ENCODE measurements around the gene PRDM7. TPM values are rescaled to one million over a fixed set of nuclear protein-coding genes. Genes with fewer than 3 reads are reported as not detected.

The PRDM7 gene
- total and polyA plus RNA-seq, 9 of the 15 experiments (the other 6 are each of a cell fraction or from before 2014, with no cell fraction given), result not detected

DNA sequence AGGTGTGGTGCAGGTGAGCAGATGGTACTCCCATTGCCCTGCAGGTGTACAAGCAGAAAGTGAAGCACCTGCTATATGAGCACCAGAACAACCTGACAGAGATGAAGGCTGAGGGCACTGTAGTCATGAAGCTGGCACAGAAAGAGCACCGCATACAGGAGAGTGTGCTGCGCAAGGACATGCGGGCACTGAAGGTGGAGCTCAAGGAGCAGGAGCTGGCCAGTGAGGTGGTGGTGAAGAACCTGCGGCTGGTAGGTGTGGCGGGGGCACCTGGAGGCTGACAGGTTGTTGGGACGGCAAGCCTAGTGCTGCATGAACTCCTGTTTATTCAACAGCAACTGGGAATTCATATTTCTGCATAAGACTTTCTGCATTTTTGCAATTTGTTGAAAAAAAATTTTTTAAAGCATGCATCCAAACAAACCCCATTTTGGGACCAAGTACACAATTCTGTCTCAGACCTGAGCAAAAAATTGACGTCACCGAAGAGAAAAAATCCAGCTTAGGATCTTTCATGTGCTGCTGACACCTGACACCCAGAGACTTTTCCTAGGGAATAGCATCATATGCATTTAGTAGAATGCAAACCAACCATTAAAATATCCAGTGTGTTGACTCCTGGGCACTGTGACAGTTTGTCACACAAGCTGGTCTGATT is 44.3 kb downstream of the PRDM7 start:
- peaks cover 5% of the 10 kb centered on the region for H3K9me1 ChIP-seq (ENCODE audit: control insufficient read depth, insufficient read depth, low read length)
- TF ChIP-seq ZNF134 (CRISPR knock-in tag; conservative IDR thresholded peaks at IDR 0.05), result no peak
- TF ChIP-seq ATF7 (IDR thresholded peaks at IDR 0.05), result no peak
- no peak for TF ChIP-seq HDAC3 (IDR thresholded peaks at IDR 0.05; ENCODE audit: borderline replicate concordance, partially characterized antibody)
- no peak for TF ChIP-seq PHB (CRISPR knock-in tag; IDR thresholded peaks at IDR 0.05)
- no peak for TF ChIP-seq KDM5B (IDR thresholded peaks at IDR 0.05; ENCODE audit: insufficient replicate concordance, low read depth, low read length)
- TF ChIP-seq EP300 (IDR thresholded peaks at IDR 0.05; ENCODE audit: low read length), result no peak
- TF ChIP-seq SNAPC5 (CRISPR knock-in tag; IDR thresholded peaks at IDR 0.05), result no peak
- TF ChIP-seq IRF9 (tag; IDR thresholded peaks at IDR 0.05), result no peak
- TF ChIP-seq RB1 (IDR thresholded peaks at IDR 0.05; ENCODE audit: low read depth), result no peak
- no peak for TF ChIP-seq SIRT6 (IDR thresholded peaks at IDR 0.05; ENCODE audit: low read depth, low read length)
- no peak for TF ChIP-seq MLX (CRISPR knock-in tag; conservative IDR thresholded peaks at IDR 0.05)
- TF ChIP-seq ELF1 (tag; IDR thresholded peaks at IDR 0.05), result no peak
- TF ChIP-seq ELK3 (CRISPR knock-in tag; IDR thresholded peaks at IDR 0.05), result no peak
- no peak for TF ChIP-seq SRSF1 (IDR thresholded peaks at IDR 0.05; ENCODE audit: low read depth, low read length)
- TF ChIP-seq, protein P1, sequence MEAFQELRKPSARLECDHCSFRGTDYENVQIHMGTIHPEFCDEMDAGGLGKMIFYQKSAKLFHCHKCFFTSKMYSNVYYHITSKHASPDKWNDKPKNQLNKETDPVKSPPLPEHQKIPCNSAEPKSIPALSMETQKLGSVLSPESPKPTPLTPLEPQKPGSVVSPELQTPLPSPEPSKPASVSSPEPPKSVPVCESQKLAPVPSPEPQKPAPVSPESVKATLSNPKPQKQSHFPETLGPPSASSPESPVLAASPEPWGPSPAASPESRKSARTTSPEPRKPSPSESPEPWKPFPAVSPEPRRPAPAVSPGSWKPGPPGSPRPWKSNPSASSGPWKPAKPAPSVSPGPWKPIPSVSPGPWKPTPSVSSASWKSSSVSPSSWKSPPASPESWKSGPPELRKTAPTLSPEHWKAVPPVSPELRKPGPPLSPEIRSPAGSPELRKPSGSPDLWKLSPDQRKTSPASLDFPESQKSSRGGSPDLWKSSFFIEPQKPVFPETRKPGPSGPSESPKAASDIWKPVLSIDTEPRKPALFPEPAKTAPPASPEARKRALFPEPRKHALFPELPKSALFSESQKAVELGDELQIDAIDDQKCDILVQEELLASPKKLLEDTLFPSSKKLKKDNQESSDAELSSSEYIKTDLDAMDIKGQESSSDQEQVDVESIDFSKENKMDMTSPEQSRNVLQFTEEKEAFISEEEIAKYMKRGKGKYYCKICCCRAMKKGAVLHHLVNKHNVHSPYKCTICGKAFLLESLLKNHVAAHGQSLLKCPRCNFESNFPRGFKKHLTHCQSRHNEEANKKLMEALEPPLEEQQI (IDR thresholded peaks at IDR 0.05), result no peak
- TF ChIP-seq ZNF431 (CRISPR knock-in tag; IDR thresholded peaks at IDR 0.05), result no peak
- no peak for TF ChIP-seq ZNF316 (IDR thresholded peaks at IDR 0.05)
- TF ChIP-seq KDM4B (IDR thresholded peaks at IDR 0.05; ENCODE audit: borderline replicate concordance in 2 of 2, low read depth in 1 of 2), result no peak

More for the DNA sequence above, 44.3 kb downstream of the PRDM7 start:
- H3K4me1 ChIP-seq (replicated peaks in 1 of 2; ENCODE audit: control insufficient read depth in 2 of 2, insufficient read depth in 2 of 2, low read length in 2 of 2), result no peaks in the 10 kb centered on the region
- ChIA-PET CTCF (ENCODE audit: low intra/inter-chr PET ratio) (interaction anchor here (0.6 kb wide), 1 partner anchor 459 kb away, joined by 3 read pairs; no protein-coding TSS in a partner anchor), POLR2A (interaction anchor here (0.6 to 1.5 kb wide), 6 partner anchors 9 to 313 kb away, joined by 3 to 5 read pairs (median 3); no protein-coding TSS in a partner anchor)
- no peak overlapping the region for H3K27ac ChIP-seq (ENCODE audit: extremely low read depth, low read depth, low read length)
- H3K4me3 ChIP-seq, result no peak overlapping the region
- FAIRE-seq (no peak), ATAC-seq (no peak), DNase-seq (ENCODE audit: extremely low read depth in 1 of 4, low spot score in 3 of 4) (no peak)
- BruUV-seq (replicated peaks), result no TSS peak
- 93% methylated on average over 8 of the region's 8 CpGs for WGBS (ENCODE audit: insufficient coverage, low coverage, missing lambda C conversion rate)
- H2AFZ ChIP-seq (ENCODE audit: low read depth, low read length), result no peak overlapping the region
- in situ Hi-C loops (cut with MboI) (no loop called here), intact Hi-C loops (cut with micrococcal nuclease) (no loop called here)
- no peak overlapping the region for H3K9ac ChIP-seq (ENCODE audit: insufficient read depth in 1 of 2, low read depth in 2 of 2, low read length in 2 of 2)
- no peaks in the 10 kb centered on the region; a peak in 1 of 5 replicates for H3K27me3 ChIP-seq (ENCODE audit: control insufficient read depth in 2 of 2, insufficient read depth in 2 of 2, low read length in 2 of 2)
- H4K20me1 ChIP-seq (replicated peaks; ENCODE audit: control insufficient read depth, insufficient read depth, low read length), result peaks cover 12% of the 10 kb centered on the region
- H3K36me3 ChIP-seq (ENCODE audit: control insufficient read depth, insufficient read depth, low read length), result peaks cover 65% of the 10 kb centered on the region; the same call in 2 of the 3 replicates
- H3K9me3 ChIP-seq (replicated peaks; ENCODE audit: control insufficient read depth, insufficient read depth, low read depth, low read length), result no peaks in the 10 kb centered on the region
- H3K79me2 ChIP-seq (ENCODE audit: control insufficient read depth, insufficient read depth, low read length), result no peaks in the 10 kb centered on the region
- no peak overlapping the region for H3K4me2 ChIP-seq (ENCODE audit: insufficient read depth, low read length)

Measured in K562 (cell line).